DND-41 (cell line): ENCODE data around the gene DDRGK1.

ENCODE experiments used
- ATAC-seq: fragments of 200-7000 bp; cut with Tn5 transposase; 3 replicates; pipeline ENCODE4 v1.9.1; 2021; ENCODE audit warnings: low read depth; ENCODE audit not compliant: insufficient read depth
- DNase-seq: peaks from one replicate; pipeline ENCODE4 v3.0.0-alpha.2; 2020
- H2AFZ ChIP-seq: 2 replicates; pipeline ENCODE4 v1.6.0; 2012; ENCODE audit warnings: low read depth, low read length
- H3K27ac ChIP-seq: 2 replicates; pipeline ENCODE4 v1.5.1; 2012; ENCODE audit warnings: low read length, inconsistent platforms
- H3K27me3 ChIP-seq: fragments of 200-600 bp; sonication (generic); 2 replicates; pipeline ENCODE4 v1.6.0; 2012; ENCODE audit warnings: low read length, mild to moderate bottlenecking, inconsistent platforms; ENCODE audit not compliant: insufficient read depth, poor library complexity
- H3K36me3 ChIP-seq: 2 replicates; pipeline ENCODE4 v1.5.1; 2012; ENCODE audit warnings: low read length, inconsistent platforms; ENCODE audit not compliant: insufficient read depth
- H3K4me1 ChIP-seq: 2 replicates; pipeline ENCODE4 v1.5.1; 2012; ENCODE audit warnings: mild to moderate bottlenecking, low read length; ENCODE audit not compliant: insufficient read depth
- H3K4me2 ChIP-seq: 2 replicates; pipeline ENCODE4 v1.6.0; 2012; ENCODE audit warnings: mild to moderate bottlenecking, moderate library complexity, low read length, inconsistent platforms; ENCODE audit not compliant: insufficient read depth
- H3K4me3 ChIP-seq, 2 experiments: fragments of 200-600 bp in 1 of 2; shearing (Covaris generic) in 1 of 2; 2 replicates each; pipeline ENCODE4 v1.5.1; 2012 to 2016; ENCODE audit warnings: inconsistent platforms in 2 of 2, low read length in 2 of 2, mild to moderate bottlenecking in 2 of 2, low read depth in 1 of 2, moderate library complexity in 1 of 2
- H3K79me2 ChIP-seq: 2 replicates; pipeline ENCODE4 v1.6.0; 2012; ENCODE audit warnings: low read length, inconsistent platforms; ENCODE audit not compliant: insufficient read depth
- H3K9ac ChIP-seq: 2 replicates; pipeline ENCODE4 v1.6.0; 2012; ENCODE audit warnings: low read depth, mild to moderate bottlenecking, inconsistent platforms, low read length, moderate library complexity
- H3K9me3 ChIP-seq: 2 replicates; pipeline ENCODE4 v1.5.1; 2012; ENCODE audit warnings: low read length, moderate library complexity, mild to moderate bottlenecking, inconsistent platforms; ENCODE audit not compliant: insufficient read depth, severe bottlenecking
- H4K20me1 ChIP-seq: 2 replicates; pipeline ENCODE4 v1.6.0; 2012; ENCODE audit warnings: low read length; ENCODE audit not compliant: insufficient read depth
- EZH2 ChIP-seq: IDR thresholded peaks from 3 replicates; pipeline ENCODE4 v1.6.1; 2012; ENCODE audit warnings: borderline replicate concordance, low read depth, mild to moderate bottlenecking, moderate library complexity, low read length, inconsistent platforms; ENCODE audit not compliant: severe bottlenecking
- TF ChIP-seq, protein P1 (sequence below): IDR thresholded peaks from 2 replicates; pipeline ENCODE4 v1.5.1; 2012; ENCODE audit warnings: borderline replicate concordance, low read length, moderate library complexity, mild to moderate bottlenecking; ENCODE audit not compliant: poor library complexity, severe bottlenecking; ENCODE audit errors: extremely low read depth

Gene DDRGK1

DNA sequence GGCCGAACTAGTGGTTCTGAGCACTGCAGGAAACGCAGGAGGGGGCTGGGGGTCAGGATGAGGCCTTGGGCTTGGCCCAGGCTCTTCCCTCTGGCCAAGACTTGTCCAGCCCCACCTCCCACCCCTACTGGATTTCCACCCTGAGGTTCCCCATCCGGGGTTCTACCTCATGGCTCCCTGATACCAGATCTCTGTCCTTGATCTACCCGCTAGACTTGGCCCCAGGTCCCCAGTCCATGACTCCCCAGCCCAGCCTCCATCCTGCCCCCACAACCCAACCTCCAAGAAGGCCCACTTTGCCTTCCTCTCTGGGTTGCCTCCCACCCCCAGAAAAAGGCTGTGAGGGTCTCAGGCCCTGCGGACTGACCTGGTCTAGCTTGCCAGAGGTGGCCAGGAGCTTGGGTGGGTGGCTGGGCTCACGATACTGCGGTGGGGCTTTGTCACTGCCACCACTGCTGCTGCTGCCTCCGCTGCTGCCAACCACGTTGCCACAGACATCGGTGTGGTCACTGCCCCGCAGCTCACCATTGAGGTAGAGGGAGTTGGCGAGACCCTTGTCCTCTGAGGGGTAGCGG is 38.1 kb downstream of the DDRGK1 start:
- DNase-seq (no peak), ATAC-seq (no peak)
- H4K20me1 ChIP-seq, result no peaks in the 10 kb centered on the region
- no peaks in the 10 kb centered on the region for H3K9me3 ChIP-seq
- no peaks in the 10 kb centered on the region for H3K27me3 ChIP-seq
- H3K27ac ChIP-seq, result no peak overlapping the region
- H3K36me3 ChIP-seq, result no peaks in the 10 kb centered on the region
- H3K4me2 ChIP-seq, result no peak overlapping the region
- TF ChIP-seq, protein P1, sequence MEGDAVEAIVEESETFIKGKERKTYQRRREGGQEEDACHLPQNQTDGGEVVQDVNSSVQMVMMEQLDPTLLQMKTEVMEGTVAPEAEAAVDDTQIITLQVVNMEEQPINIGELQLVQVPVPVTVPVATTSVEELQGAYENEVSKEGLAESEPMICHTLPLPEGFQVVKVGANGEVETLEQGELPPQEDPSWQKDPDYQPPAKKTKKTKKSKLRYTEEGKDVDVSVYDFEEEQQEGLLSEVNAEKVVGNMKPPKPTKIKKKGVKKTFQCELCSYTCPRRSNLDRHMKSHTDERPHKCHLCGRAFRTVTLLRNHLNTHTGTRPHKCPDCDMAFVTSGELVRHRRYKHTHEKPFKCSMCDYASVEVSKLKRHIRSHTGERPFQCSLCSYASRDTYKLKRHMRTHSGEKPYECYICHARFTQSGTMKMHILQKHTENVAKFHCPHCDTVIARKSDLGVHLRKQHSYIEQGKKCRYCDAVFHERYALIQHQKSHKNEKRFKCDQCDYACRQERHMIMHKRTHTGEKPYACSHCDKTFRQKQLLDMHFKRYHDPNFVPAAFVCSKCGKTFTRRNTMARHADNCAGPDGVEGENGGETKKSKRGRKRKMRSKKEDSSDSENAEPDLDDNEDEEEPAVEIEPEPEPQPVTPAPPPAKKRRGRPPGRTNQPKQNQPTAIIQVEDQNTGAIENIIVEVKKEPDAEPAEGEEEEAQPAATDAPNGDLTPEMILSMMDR, result no peak
- no peak for TF ChIP-seq EZH2
- H3K79me2 ChIP-seq, result no peaks in the 10 kb centered on the region
- H3K9ac ChIP-seq, result no peak overlapping the region
- H3K4me1 ChIP-seq, result no peaks in the 10 kb centered on the region
- H2AFZ ChIP-seq, result no peak overlapping the region
- no peak overlapping the region for H3K4me3 ChIP-seq

GRCh38 chr20:3165473-3166337 is 38.8 kb downstream of the DDRGK1 start:
- Histone ChIP-seq H3K9me3 (no peaks in the 10 kb centered on the region), H3K79me2 (peaks cover under 1% of the 10 kb centered on the region; the same call in 1 of the 2 replicates), H2AFZ (no peak overlapping the region), H3K27ac (no peak overlapping the region), H4K20me1 (no peaks in the 10 kb centered on the region), H3K4me2 (no peak overlapping the region), H3K9ac (no peak overlapping the region), H3K4me1 (peaks cover 4% of the 10 kb centered on the region), H3K27me3 (no peaks in the 10 kb centered on the region), H3K4me3 (no peak overlapping the region), H3K36me3 (no peaks in the 10 kb centered on the region)
- ATAC-seq (no peak), DNase-seq (no peak)
- TF ChIP-seq EZH2, result no peak
- TF ChIP-seq, protein P1, result no peak

DNA sequence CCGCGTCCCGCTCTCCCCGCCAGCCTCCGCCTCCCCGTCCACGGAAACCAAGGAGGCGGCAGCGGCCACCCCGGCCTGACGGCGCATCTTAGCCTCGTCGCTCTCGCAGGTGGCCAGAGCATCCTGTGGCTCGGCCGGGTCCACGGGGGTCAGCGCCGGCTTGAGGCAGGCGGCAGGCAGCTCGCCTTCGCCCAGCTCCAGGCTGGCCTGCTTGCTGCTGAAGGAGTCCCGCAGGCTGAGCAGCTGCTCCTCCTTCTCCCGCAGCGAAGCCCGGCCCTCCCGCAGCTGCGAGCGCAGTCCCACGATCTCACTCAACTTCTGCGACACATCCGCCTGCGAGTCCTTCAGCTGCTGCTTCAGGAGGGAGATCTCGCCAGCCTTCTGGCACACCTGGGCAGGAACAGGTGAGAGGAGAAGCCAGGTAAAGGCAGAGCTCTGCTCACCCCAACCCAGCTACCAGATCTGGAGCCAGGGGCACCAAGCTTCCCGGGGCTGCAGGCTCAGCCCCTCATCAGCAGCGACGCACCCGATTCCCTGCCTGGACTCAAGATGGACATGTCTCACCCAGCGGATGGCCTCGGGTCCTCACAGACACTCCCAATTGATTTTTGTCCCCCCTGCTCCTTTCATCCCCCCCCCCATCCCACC is 39.6 kb downstream of the DDRGK1 start:
- Histone ChIP-seq H3K4me2 (no peak overlapping the region), H3K36me3 (no peaks in the 10 kb centered on the region; the same call in 1 of the 2 replicates), H3K79me2 (peaks cover 8% of the 10 kb centered on the region), H2AFZ (no peak overlapping the region), H4K20me1 (no peaks in the 10 kb centered on the region), H3K4me1 (peaks cover 11% of the 10 kb centered on the region), H3K9me3 (no peaks in the 10 kb centered on the region), H3K4me3 (no peak overlapping the region), H3K9ac (no peak overlapping the region), H3K27ac (no peak overlapping the region), H3K27me3 (no peaks in the 10 kb centered on the region)
- ATAC-seq (no peak), DNase-seq (no peak)
- TF ChIP-seq, protein P1, result no peak
- no peak for TF ChIP-seq EZH2
